Fibroblast of peridontal ligament (primary cell): Measurements from ENCODE around the gene PLPP3.

ENCODE experiments used
- DNase-seq: peaks from one replicate; pipeline ENCODE4 v3.0.0-alpha.2; 2010; ENCODE audit errors: extremely low read depth

PLPP3 gene

GRCh38 chr1:56522680-56523079 lies 56.7 kb downstream of the PLPP3 start:
- DNase-seq, result no peak

DNA sequence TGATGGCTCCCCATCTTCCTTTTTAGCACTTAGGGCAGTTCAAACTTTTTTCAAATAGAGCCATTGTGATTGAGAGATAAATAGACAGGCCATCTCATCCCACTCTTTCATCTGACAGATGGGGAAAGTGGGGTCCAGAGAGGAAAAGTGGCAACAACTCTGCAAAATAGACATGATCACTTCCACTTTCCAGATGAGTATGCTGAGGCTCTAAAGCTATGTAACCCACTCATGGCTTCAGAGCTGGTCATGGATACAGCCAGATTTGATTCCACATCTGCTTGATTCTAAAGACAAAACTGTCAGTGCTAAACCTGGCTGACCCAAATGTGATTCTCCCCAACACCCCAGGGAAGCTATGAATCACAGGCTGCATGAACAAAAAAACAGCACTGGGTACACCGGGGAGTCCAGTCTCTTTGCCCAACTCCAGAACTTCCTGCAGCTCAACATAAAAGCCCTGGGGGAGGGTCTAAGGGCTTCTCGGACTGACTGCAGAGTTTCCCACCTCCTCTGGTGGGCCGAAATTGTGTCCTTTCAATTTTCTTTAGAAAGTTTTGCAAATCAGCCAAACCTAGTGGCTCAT lies 59.3 kb downstream of the PLPP3 start:
- DNase-seq, result no peak

GRCh38 chr1:56517404-56518130 lies 61.8 kb downstream of the PLPP3 start:
- no peak for DNase-seq

DNA sequence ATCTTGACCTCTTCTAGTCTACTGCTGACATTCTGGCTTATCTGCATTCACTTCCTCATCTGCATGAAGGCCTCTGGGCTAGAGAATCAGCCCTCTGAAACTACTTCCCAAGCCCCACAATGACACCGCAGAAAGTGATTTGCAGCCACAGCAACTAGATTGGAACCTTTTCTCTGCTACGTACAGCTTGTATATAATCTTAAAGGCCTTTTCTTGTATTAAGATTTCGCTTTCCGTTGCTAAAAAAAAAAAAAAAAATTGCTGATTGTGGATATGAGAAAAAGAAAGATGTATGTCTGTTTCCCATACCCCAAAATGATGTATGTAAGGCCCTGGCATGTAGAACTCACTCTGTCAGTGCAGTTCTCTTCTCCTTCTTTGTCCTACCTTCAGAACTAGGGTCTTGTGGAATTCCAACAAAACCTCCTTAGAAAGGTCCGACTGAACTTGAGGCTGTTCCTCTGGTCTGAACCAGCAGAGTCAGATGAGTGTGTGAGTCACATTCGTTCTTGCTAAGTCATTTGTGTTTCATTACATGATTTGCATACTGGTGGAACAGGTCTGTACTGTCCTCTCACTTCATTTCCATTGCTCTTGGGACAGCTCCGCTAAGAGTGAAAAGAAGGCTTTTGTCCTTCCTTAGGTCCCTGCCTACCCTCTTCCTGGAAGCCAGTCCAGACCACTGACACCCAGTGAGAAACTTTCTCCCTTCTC lies 62.7 kb downstream of the PLPP3 start:
- peak; percentile 69 for DNase-seq

GRCh38 chr1:56515898-56516538 lies 63.3 kb downstream of the PLPP3 start:
- no peak for DNase-seq

GRCh38 chr1:56512724-56513494 lies 66.5 kb downstream of the PLPP3 start:
- DNase-seq, result no peak

GRCh38 chr1:56511766-56512165 lies 67.6 kb downstream of the PLPP3 start:
- no peak for DNase-seq

DNA sequence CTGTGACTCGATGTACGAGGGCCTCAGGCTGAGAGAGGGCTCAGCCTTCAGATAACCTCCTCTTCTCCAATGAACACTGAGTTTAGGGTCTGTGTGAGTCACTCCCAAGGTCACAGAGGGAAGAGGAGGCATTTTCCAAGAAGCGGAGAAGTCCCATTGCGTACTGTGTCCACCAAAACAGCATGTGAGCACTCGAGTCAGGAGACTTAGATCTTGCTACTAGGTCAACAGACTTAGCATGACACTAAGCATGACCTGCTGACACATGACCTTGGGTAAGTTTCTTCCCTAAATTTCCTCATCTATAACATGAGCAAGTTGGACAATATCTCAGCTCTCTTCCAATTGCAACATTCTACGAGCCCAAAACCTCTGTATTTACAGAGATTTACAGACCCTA lies 68.0 kb downstream of the PLPP3 start:
- DNase-seq, result no peak

- no peak for DNase-seq
These were observed 68.7 kb downstream of the PLPP3 start for GRCh38 chr1:56510642-56511021.

GRCh38 chr1:56509713-56510641 lies 69.4 kb downstream of the PLPP3 start:
- no peak for DNase-seq

DNA sequence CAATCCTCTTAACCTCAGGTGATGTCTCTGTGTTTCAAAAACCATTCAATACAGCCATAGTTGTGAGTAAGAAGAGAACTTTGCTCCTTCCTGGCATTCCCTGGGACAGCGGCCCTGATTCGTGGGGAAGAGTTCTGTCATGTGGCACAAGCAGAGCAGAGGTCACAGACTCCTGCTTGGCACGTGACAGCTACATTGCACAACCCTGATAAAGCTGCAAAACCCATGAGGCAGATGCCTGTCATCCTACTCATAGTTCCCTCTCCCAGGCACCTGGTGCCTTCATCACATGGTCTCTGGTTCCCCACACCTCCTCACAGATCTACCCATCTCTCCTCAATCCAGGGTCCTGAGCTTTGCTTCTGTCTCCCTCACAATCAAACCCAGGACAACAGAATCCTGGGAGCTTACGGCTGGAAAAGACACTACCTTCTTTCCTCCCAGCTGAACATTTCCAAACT lies 70.8 kb downstream of the PLPP3 start:
- peak; percentile 58 for DNase-seq

GRCh38 chr1:56507925-56508522 lies 71.3 kb downstream of the PLPP3 start:
- no peak for DNase-seq

DNA sequence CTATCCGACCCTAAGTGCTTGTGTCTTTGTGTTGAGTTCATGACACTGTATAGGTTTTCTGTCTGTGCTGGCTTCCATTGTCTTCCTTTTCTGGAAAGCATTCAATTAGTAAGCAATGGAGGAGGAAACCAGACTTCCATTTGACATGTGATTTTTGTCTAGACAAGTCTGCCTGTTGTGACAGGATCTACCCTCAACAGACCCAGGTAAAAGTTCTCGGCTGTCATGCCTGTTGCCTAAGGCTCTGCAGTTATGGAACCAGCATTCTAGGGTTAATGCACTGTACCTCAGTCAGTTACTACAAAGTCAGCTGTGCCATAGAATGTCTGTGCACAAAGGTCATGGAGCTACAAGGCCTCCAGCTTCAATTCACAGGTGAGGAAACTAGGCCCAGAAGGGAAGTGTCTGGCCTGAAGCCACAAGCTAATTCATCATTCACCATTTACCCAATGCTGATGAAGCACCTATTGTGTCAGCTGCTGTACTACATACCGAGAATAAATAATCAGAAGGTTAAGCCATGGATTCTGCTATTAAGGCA lies 72.3 kb downstream of the PLPP3 start:
- no peak for DNase-seq

- no peak for DNase-seq
These were observed 73.3 kb downstream of the PLPP3 start for GRCh38 chr1:56505792-56506743.

GRCh38 chr1:56502700-56503245 lies 76.6 kb downstream of the PLPP3 start:
- peak; percentile 60 for DNase-seq

DNA sequence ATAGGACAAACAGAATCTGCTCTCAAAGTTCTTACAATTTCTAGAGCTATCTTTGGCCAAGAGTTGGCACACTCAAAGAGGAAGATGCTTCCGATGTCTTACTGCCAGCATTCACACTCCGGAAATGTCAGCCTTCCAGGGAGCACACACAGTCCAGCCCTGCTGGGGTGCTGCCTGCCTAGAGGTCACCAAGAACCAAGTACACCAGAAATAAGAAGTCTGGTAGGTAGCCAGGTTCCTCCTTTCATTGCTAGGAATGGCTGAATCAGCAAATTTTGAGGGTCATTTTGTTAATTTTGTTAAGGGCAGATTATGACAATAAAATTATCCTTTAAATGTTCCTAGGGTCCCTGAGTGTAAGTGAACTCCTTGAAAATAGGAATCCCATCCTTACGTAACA lies 77.5 kb downstream of the PLPP3 start:
- no peak for DNase-seq

DNA sequence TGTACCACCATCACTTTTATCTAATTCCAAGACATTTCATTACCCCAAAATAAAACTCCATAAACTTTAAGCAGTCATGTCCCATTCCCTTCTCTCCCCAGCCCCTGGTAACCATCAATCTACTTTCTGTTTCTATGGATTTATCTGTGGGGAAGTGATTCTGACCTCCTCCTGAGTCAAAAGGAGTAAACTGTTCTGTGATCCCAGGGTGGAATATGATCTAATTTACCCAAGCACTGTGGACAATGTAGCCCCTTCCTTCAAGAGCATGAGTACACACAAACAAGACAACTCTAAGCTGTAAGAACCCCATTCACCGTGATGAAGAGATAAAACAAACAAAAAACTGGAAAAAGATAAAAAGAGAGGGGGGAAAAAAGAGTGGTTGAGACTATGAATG lies 77.9 kb downstream of the PLPP3 start:
- peak; percentile 29 for DNase-seq
